Natural killer cell (primary cell): ENCODE measurements around the gene STXBP6. TPM values are rescaled to one million over a fixed set of nuclear protein-coding genes. Genes with fewer than 3 reads are reported as not detected.
"Not testable (repeated sequence)": the region's sequence is repeated elsewhere in the genome, so short reads cannot be mapped to it uniquely, and the experiment has no call there.

Experiments used
- ATAC-seq, 3 donors: fragments of 150-1000 bp in 2 of 3; fragments of 200-7000 bp in 1 of 3; cut with Tn5 transposase; 1 replicate in 1 of 3; 2 replicates in 2 of 3; pipeline ENCODE4 v1.10.0; 2021; ENCODE audit warnings: mild to moderate bottlenecking in 2 of 3, moderate library complexity in 2 of 3
- DNase-seq, 2 donors: peaks; one replicate each; pipeline versions ENCODE4 v3.0.0 to v3.0.0-alpha.2; 2013 to 2021; ENCODE audit warnings: mixed read lengths in 1 of 2
- H3K27ac ChIP-seq: one replicate; pipeline ENCODE4 v1.5.1; 2013; ENCODE audit warnings: mild to moderate bottlenecking, low read length
- H3K27me3 ChIP-seq: one replicate; pipeline ENCODE4 v1.6.1; 2013; ENCODE audit warnings: low read length; ENCODE audit not compliant: control insufficient read depth, insufficient read depth
- H3K36me3 ChIP-seq: one replicate; pipeline ENCODE4 v1.6.1; 2013; ENCODE audit warnings: low read length; ENCODE audit not compliant: control insufficient read depth, insufficient read depth
- H3K4me1 ChIP-seq: one replicate; pipeline ENCODE4 v1.6.1; 2013; ENCODE audit warnings: low read length; ENCODE audit not compliant: control insufficient read depth, insufficient read depth
- H3K4me3 ChIP-seq: one replicate; pipeline ENCODE4 v1.5.1; 2013; ENCODE audit warnings: low read length
- H3K9me3 ChIP-seq: one replicate; pipeline ENCODE4 v1.6.1; 2013; ENCODE audit warnings: low read length; ENCODE audit not compliant: control insufficient read depth, insufficient read depth
- H3K27ac Mint-ChIP-seq, 2 donors: one replicate each; pipeline ENCODE4 v1.8.0; 2022; ENCODE audit warnings: mild to moderate bottlenecking in 2 of 2, mixed read lengths in 2 of 2, moderate library complexity in 1 of 2
- H3K27me3 Mint-ChIP-seq, 2 donors: one replicate each; pipeline ENCODE4 v1.8.0; 2022; ENCODE audit warnings: low read depth in 2 of 2, mixed read lengths in 2 of 2
- H3K36me3 Mint-ChIP-seq: one replicate; pipeline ENCODE4 v1.8.0; 2022; ENCODE audit warnings: mixed read lengths
- H3K4me1 Mint-ChIP-seq, 2 donors: one replicate each; pipeline ENCODE4 v1.8.0; 2022; ENCODE audit warnings: mixed read lengths in 2 of 2
- H3K4me3 Mint-ChIP-seq: one replicate; pipeline ENCODE4 v1.8.0; 2022; ENCODE audit warnings: mild to moderate bottlenecking, moderate library complexity, mixed read lengths
- H3K9me3 Mint-ChIP-seq, 2 donors: one replicate each; pipeline ENCODE4 v1.8.0; 2022; ENCODE audit warnings: mixed read lengths in 2 of 2
- WGBS: methylation state at CpG from one replicate; pipeline ENCODE4 v1.1.7; 2013; ENCODE audit warnings: missing lambda C conversion rate; ENCODE audit not compliant: insufficient coverage; 5-methylcytosine and 5-hydroxymethylcytosine counted together
- intact Hi-C: fragments of 100-400 bp; cut with micrococcal nuclease; formaldehyde crosslinking; loops from one replicate; pipeline ENCODE4 v1.14.2; 2022
- total RNA-seq, 4 donors: library from RNA; stranded (reverse); fragments of 120-200 nt in 1 of 4; gene quantifications; one replicate each; pipeline versions ENCODE4 v1.2.3 to v1.2.4, GENCODE V29; 2013 to 2022
- TF ChIP-seq, protein P1 (sequence below): fragments of 200-600 bp; IDR thresholded peaks from one replicate; pipeline ENCODE4 v1.8.0; 2022; ENCODE audit warnings: antibody characterized with exemption

STXBP6 gene
- total RNA-seq, 3 donors from 2014 or later (not counting 1 experiment from before 2014, with no cell fraction given), result 0.20 TPM; not detected in 2

GRCh38 chr14:24803933-24804494 lies 245.9 kb downstream of the STXBP6 start:
- Mint-ChIP-seq H3K4me3 (no peak overlapping the region), H3K4me1 (peaks cover 3 to 7% of the 10 kb centered on the region in 2 donors), H3K36me3 (no peaks in the 10 kb centered on the region), H3K9me3 (no peaks in the 10 kb centered on the region), H3K27ac (no peak overlapping the region), H3K27me3 (peaks cover 6 to 13% of the 10 kb centered on the region in 2 donors)
- intact Hi-C loops, result no loop called here
- Histone ChIP-seq H3K9me3 (no peaks in the 10 kb centered on the region), H3K27ac (no peak overlapping the region), H3K4me3 (no peak overlapping the region), H3K4me1 (no peaks in the 10 kb centered on the region), H3K27me3 (no peaks in the 10 kb centered on the region), H3K36me3 (no peaks in the 10 kb centered on the region)
- 77% methylated on average over 10 of the region's 10 CpGs for WGBS
- ATAC-seq (no peak), DNase-seq (no peak)
- TF ChIP-seq, protein P1, sequence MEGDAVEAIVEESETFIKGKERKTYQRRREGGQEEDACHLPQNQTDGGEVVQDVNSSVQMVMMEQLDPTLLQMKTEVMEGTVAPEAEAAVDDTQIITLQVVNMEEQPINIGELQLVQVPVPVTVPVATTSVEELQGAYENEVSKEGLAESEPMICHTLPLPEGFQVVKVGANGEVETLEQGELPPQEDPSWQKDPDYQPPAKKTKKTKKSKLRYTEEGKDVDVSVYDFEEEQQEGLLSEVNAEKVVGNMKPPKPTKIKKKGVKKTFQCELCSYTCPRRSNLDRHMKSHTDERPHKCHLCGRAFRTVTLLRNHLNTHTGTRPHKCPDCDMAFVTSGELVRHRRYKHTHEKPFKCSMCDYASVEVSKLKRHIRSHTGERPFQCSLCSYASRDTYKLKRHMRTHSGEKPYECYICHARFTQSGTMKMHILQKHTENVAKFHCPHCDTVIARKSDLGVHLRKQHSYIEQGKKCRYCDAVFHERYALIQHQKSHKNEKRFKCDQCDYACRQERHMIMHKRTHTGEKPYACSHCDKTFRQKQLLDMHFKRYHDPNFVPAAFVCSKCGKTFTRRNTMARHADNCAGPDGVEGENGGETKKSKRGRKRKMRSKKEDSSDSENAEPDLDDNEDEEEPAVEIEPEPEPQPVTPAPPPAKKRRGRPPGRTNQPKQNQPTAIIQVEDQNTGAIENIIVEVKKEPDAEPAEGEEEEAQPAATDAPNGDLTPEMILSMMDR, result no peak

DNA sequence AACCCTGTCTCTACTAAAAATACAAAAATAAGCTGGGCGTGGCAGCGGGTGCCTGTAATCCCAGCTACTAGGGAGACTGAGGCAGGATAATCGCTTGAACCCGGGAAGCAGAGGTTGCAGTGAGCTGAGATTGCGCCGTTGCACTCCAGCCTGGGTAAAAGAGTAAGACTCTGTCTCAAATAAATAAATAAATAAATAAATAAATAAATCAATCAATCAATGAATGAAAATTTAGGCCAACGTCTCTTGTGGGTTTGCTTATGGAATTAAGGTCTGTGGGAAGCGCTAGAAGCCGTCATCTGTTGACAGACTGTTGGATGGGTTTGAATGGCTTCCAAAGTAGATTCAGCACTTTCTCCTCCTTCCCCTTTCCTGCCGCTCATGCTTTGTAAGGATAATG lies 246.5 kb downstream of the STXBP6 start:
- ATAC-seq, H3K27ac ChIP-seq, H3K4me3 ChIP-seq, H3K4me1 ChIP-seq, H3K27ac Mint-ChIP-seq, H3K36me3 ChIP-seq, H3K27me3 Mint-ChIP-seq, intact Hi-C loops, DNase-seq, H3K4me3 Mint-ChIP-seq, H3K9me3 ChIP-seq, H3K36me3 Mint-ChIP-seq, H3K9me3 Mint-ChIP-seq, H3K27me3 ChIP-seq: not testable (repeated sequence)
- 94% methylated on average over 7 of the region's 10 CpGs for WGBS
- peaks cover 9 to 13% of the 10 kb centered on the region in 2 donors for H3K4me1 Mint-ChIP-seq

GRCh38 chr14:24802236-24802635 lies 247.7 kb downstream of the STXBP6 start:
- 91% methylated on average over 5 of the region's 5 CpGs for WGBS
- H3K4me3 Mint-ChIP-seq, result no peak overlapping the region
- intact Hi-C loops, result no loop called here
- H3K27ac Mint-ChIP-seq, result no peak overlapping the region
- H3K4me3 ChIP-seq, result no peak overlapping the region
- no peak overlapping the region for H3K27ac ChIP-seq
- no peaks in the 10 kb centered on the region for H3K9me3 ChIP-seq
- no peaks in the 10 kb centered on the region for H3K36me3 Mint-ChIP-seq
- ATAC-seq (no peak), DNase-seq (no peak)
- no peaks in the 10 kb centered on the region for H3K36me3 ChIP-seq
- no peaks in the 10 kb centered on the region for H3K27me3 ChIP-seq
- TF ChIP-seq, protein P1, result no peak
- H3K9me3 Mint-ChIP-seq, result no peaks in the 10 kb centered on the region
- H3K4me1 ChIP-seq, result peaks cover 2% of the 10 kb centered on the region
- peaks cover 0 to 4% of the 10 kb centered on the region in 2 donors for H3K27me3 Mint-ChIP-seq
- peaks cover 12 to 17% of the 10 kb centered on the region in 2 donors for H3K4me1 Mint-ChIP-seq

GRCh38 chr14:24801024-24801423 lies 248.9 kb downstream of the STXBP6 start:
- intact Hi-C loops, result no loop called here
- Mint-ChIP-seq H3K27me3 (no peaks in the 10 kb centered on the region), H3K27ac (no peak overlapping the region), H3K4me1 (peaks cover 12 to 17% of the 10 kb centered on the region in 2 donors), H3K9me3 (no peaks in the 10 kb centered on the region), H3K4me3 (no peak overlapping the region), H3K36me3 (no peaks in the 10 kb centered on the region)
- no peak overlapping the region for H3K4me3 ChIP-seq
- TF ChIP-seq, protein P1, result no peak
- H3K9me3 ChIP-seq, result no peaks in the 10 kb centered on the region
- H3K36me3 ChIP-seq, result no peaks in the 10 kb centered on the region
- H3K27me3 ChIP-seq, result no peaks in the 10 kb centered on the region
- H3K27ac ChIP-seq, result no peak overlapping the region
- 88% methylated on average over 1 of the region's 1 CpG for WGBS
- DNase-seq, result no peak
- peaks cover 2% of the 10 kb centered on the region for H3K4me1 ChIP-seq
- ATAC-seq, result no peak
